Panc1 (cell line): ENCODE measurements around the gene ABHD2.

Experiments used
- CTCF ChIP-seq: fragments of 450-650 bp; IDR thresholded peaks from 2 replicates; pipeline ENCODE4 v1.5.1; 2017; ENCODE audit warnings: mild to moderate bottlenecking
- POLR2AphosphoS5 ChIP-seq: IDR thresholded peaks from 2 replicates; pipeline ENCODE4 v1.6.1; 2012; ENCODE audit warnings: mild to moderate bottlenecking, low read depth, low read length, moderate library complexity
- REST ChIP-seq, 2 experiments: IDR thresholded peaks; 2 replicates each; pipeline ENCODE4 v1.6.1; 2011 to 2012; ENCODE audit warnings: low read depth in 2 of 2, control low read depth in 1 of 2, low read length in 1 of 2, mild to moderate bottlenecking in 1 of 2, moderate library complexity in 1 of 2; ENCODE audit not compliant: insufficient read depth in 1 of 2
- SIN3A ChIP-seq: IDR thresholded peaks from 2 replicates; pipeline ENCODE4 v1.6.1; 2012; ENCODE audit warnings: low read depth, mild to moderate bottlenecking, low read length, moderate library complexity, borderline replicate concordance; ENCODE audit not compliant: insufficient read depth

DNA sequence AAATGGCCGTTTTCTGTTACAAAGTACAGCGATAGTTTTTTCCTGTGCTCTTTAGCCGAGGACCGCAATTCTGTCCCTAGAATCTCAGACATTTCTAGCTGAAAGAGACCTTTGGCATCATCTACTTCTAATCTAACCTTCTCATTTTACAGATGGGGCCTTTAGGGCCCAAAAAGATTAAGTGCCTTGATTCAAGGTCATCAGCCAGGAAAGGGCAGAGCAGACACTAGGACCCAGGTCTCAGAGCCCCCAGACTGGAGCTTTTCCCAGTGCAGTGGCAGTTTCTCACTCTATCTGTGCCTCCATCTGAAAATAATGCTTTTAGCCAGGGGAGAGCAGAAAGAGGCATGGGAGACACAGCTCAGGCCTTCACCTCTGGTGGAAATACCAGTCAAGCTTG is 20.6 kb downstream of the ABHD2 start:
- TF ChIP-seq POLR2AphosphoS5 (no peak), CTCF (no peak), SIN3A (no peak), REST (IDR thresholded peaks at IDR 0.05; ENCODE audit: insufficient read depth in 1 of 2, low read depth in 2 of 2, low read length in 1 of 2) (no peak)
